NB4 (cell line): ENCODE data around the gene VEZF1.

Experiments
- DNase-seq: peaks from one replicate; pipeline ENCODE4 v3.0.0; 2010; ENCODE audit warnings: low read depth
- H3K4me3 ChIP-seq: one replicate; pipeline ENCODE4 v1.5.1; 2011; ENCODE audit warnings: mild to moderate bottlenecking, low read depth, low read length, moderate library complexity
- CTCF ChIP-seq: IDR thresholded peaks from one replicate; pipeline ENCODE4 v1.5.1; 2012; ENCODE audit warnings: low read depth, low read length
- MAX ChIP-seq: IDR thresholded peaks from 2 replicates; pipeline ENCODE4 v1.6.1; 2011; ENCODE audit warnings: low read depth, low read length
- MYC ChIP-seq: IDR thresholded peaks from 2 replicates; pipeline ENCODE4 v1.6.1; 2011; ENCODE audit warnings: low read depth, low read length
- POLR2A ChIP-seq: IDR thresholded peaks from 2 replicates; pipeline ENCODE4 v1.6.1; 2011; ENCODE audit warnings: mild to moderate bottlenecking; ENCODE audit not compliant: insufficient read length; ENCODE audit errors: extremely low read depth

The VEZF1 gene

GRCh38 chr17:57987581-57988300 is at the start of gene VEZF1:
VEZF1 (minus strand) TSS chr17:57988254; CDS start chr17:57988111, 143 bp downstream.
- DNase-seq, result peak; percentile 85
- TF ChIP-seq MAX (no peak), POLR2A (no peak), MYC (no peak), CTCF (no peak)
- peak within 1 kb of the TSS; percentile 71 for H3K4me3 ChIP-seq

GRCh38 chr17:58032691-58033415 is 44.8 kb upstream of the VEZF1 start:
- H3K4me3 ChIP-seq, result no peak overlapping the region
- no peak for DNase-seq
- TF ChIP-seq MAX, result no peak
- TF ChIP-seq CTCF, result no peak
- no peak for TF ChIP-seq MYC
- TF ChIP-seq POLR2A, result no peak

- no peak for DNase-seq
- no peak overlapping the region for H3K4me3 ChIP-seq
- TF ChIP-seq MAX (no peak), MYC (no peak), POLR2A (no peak), CTCF (no peak)
These were observed 40.5 kb upstream of the VEZF1 start for GRCh38 chr17:58028578-58028977.

GRCh38 chr17:58020401-58020800 is 32.3 kb upstream of the VEZF1 start:
- DNase-seq, result no peak
- TF ChIP-seq MYC (no peak), MAX (no peak), POLR2A (no peak), CTCF (no peak)
- H3K4me3 ChIP-seq, result no peak overlapping the region

GRCh38 chr17:58019521-58019920 is 31.5 kb upstream of the VEZF1 start:
- DNase-seq, result no peak
- H3K4me3 ChIP-seq, result no peak overlapping the region
- TF ChIP-seq POLR2A (no peak), MAX (no peak), CTCF (no peak), MYC (no peak)
